NCI-H2171 (cell line): ENCODE results near the gene FNDC5.

Experiments
- DNase-seq: peaks from one replicate; lab custom pipeline; 2025; lab: John Stamatoyannopoulos, UW

The FNDC5 gene

GRCh38 chr1:32813941-32814739 lies 56.6 kb downstream of the FNDC5 start:
- DNase-seq: no peak
